Measurements from ENCODE around the gene HIVEP2.
"Not testable (repeated sequence)": the region's sequence is repeated elsewhere in the genome, so short reads cannot be mapped to it uniquely, and the experiment has no call there.

HIVEP2 gene, protein sequence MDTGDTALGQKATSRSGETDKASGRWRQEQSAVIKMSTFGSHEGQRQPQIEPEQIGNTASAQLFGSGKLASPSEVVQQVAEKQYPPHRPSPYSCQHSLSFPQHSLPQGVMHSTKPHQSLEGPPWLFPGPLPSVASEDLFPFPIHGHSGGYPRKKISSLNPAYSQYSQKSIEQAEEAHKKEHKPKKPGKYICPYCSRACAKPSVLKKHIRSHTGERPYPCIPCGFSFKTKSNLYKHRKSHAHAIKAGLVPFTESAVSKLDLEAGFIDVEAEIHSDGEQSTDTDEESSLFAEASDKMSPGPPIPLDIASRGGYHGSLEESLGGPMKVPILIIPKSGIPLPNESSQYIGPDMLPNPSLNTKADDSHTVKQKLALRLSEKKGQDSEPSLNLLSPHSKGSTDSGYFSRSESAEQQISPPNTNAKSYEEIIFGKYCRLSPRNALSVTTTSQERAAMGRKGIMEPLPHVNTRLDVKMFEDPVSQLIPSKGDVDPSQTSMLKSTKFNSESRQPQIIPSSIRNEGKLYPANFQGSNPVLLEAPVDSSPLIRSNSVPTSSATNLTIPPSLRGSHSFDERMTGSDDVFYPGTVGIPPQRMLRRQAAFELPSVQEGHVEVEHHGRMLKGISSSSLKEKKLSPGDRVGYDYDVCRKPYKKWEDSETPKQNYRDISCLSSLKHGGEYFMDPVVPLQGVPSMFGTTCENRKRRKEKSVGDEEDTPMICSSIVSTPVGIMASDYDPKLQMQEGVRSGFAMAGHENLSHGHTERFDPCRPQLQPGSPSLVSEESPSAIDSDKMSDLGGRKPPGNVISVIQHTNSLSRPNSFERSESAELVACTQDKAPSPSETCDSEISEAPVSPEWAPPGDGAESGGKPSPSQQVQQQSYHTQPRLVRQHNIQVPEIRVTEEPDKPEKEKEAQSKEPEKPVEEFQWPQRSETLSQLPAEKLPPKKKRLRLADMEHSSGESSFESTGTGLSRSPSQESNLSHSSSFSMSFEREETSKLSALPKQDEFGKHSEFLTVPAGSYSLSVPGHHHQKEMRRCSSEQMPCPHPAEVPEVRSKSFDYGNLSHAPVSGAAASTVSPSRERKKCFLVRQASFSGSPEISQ (N-terminal part only)

DNA sequence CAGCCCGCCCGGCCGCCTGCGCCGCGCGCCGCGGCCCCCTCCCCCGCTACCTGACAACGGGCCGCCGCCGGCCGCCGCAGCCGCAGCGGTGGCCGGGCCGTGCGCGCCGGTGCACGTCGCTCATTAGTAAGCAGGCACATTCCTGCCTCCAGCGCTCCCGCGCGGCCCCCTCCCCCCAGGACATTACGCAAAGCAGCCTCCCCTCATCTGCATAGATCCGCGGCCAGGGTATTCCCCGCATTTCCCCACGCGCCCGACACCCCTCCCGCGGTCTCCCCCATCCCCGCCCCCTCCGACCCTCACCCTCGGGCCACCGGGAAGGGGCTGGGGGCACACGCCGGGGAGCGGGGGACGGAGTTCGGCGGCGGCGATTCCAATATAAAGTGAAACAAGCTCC, at the start of gene HIVEP2:
HIVEP2 (minus strand) TSS at position 128 of the 397 bp plus-strand sequence. CDS start 170,438 bp downstream, outside the sequence.
- peak; percentile 80 for DNase-seq (ENCODE audit: low spot score)

DNA sequence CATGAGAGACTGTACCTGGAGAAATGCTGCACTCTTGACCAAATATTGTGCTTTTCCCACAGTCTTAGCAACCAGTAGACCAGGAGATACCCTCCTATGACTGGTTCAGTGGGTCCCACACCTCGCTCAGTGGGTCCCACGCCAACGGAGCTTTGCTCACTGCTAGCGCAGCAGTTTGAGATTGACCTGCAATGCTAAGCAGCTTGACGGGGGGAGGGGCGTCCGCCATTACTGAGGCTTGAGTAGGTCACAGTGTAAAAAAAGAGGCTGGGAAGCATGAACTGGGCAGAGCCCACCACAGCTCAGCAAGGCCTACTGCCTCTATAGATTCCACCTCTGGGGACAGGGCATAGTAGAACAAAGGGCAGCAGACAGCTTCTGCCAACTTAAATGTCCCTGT, 49.0 kb upstream of the HIVEP2 start:
- DNase-seq (ENCODE audit: low spot score) = no peak

DNA sequence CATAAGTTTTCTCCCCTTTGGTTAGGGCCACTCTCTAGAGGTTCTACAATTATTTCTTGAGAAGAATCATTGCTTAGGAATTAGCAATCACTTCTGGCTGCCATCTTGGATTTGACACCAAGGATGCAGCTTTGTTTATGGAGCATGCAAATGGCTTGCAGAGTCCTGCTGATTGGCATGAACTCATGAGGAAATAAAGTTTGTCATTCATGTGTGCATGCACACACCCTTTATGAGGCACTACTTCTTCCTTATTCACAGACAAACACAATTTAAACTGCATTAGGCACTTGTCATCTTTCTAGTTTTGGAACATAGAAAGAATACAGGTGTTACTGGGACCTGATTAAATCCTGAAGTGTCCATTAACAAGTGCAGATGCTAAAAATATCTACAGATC, 42.5 kb upstream of the HIVEP2 start:
- DNase-seq (ENCODE audit: low spot score) = no peak

DNA sequence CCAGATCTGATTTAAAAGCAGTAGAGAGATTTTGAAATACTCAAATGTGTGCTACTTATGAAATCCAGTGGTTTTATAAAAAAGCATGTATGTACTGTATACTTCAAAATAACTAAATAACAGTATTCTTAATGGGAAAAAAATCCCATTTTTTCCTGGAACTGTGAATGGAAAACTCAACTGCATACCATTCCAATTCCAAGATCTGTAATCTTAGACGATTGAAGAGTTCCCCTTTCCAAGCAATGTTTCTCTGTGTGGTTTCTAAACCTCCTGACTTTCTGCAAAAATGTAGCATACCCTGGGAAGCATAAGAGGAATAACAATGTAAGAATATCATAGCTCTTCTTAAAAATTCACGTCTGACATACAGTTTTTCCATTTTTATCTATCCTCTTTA, 40.3 kb upstream of the HIVEP2 start:
- no peak for DNase-seq (ENCODE audit: low spot score)

DNA sequence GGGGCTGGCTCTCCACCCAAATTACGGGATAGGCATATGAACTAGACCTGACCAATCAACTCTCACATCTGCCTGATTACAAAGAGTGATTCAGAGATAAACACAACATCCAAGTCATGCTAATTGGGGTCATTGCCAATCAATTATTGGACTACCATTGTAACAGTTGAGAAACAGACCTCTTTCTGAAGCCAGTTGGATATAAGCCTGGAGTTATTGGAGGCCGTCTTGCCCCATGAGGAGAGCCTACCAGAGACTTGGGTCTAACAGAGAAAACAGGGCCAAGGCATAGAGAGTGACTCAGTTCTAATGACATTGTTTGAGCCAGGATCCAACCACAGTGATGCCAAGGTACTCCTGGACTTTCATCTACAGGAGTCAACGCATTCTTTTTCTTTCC, 39.4 kb upstream of the HIVEP2 start:
- DNase-seq (ENCODE audit: low spot score) = no peak

DNA sequence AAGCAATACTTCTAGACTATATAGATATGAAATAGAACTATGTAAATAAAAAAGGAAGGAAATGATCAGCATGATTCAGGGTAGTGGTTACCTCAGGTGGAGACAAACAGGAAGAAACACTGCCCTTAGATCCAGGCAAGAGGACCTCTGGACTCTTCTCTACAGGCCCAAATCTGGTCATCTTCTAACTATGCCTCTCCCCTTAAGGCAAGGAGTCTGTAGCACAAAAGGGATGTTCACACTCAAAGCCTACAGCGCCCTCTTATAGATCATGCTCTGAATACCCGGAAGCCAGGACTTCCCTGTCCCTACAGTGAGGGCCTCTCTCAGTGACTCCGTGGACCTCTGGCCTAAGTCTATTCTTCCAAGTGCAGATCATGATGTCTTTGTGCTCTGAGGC, 30.4 kb upstream of the HIVEP2 start:
- no peak for DNase-seq (ENCODE audit: low spot score)

DNA sequence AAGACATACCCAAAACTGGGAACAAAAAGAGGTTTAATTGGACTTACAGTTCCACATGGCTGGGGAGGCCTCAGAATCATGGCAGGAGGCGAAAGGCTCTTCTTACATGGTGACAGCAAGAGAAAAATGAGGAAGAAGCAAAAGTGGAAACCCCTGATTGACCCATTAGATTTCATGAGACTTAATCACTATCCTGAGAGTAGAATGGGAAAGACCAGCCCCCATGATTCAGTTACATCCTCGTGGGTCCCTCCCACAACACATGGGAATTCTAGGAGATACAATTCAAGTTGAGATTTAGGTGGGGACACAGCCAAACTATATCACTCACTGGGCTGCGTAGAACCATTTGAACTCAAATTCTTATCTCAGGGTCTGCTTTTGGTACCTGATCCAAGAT, 26.0 kb upstream of the HIVEP2 start:
- not testable (repeated sequence) for DNase-seq (ENCODE audit: low spot score)

DNA sequence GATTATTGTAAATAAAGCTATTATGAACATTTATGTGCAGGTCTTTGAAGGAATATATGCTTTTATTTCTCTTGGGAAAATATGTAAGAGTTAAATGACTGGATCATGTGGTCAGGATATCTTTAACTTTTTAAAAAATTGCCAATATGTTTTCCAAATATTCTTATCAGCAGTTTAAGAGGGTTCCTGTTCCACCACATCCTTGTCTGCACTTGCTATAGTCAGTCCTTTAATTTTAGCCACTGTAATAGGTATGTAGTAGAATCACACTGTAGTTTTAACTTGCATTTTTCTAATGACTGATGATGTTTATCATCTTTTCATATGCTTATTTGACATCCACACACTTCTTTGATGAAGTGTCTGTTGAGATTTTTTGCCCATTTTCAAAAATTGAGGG, 23.6 kb upstream of the HIVEP2 start:
- DNase-seq (ENCODE audit: low spot score) = no peak

DNA sequence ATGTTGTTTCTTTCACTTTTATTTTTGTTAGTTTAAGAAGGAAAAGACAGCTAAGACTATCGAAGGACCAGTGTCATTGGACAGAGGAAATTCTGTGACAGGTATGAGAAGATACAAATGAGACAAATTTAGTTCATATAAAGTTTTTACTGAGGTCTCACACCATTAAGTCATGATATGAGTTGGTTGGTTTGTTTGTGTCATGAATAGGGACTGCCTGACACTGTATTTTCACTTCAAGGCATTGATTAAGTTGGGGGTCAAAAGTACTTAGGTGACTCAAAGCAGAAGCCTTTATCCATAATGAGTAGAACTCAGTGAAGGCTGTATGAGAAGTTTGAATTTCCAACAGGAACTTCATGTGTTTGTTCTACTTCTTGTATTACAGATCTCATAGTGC, 21.3 kb upstream of the HIVEP2 start:
- DNase-seq (ENCODE audit: low spot score) = no peak

DNA sequence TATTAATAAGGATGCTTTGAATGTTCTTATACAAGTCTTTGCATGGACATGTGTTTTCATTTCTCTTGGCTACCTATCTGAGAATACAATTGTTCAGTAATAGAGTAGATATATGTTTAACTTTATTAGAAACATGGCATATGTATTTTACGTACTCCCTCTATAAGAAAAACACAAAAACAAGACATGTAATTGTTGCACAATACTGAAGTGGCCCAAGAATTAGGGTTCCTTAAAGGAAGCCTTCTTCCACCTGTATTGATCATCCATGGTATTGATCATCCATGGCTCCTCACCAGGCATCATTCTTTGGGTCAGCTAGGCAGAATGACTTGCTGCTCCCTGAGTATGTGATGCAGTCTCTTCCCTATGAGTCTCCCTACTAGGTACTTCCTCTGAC, 20.2 kb upstream of the HIVEP2 start:
- no peak for DNase-seq (ENCODE audit: low spot score)

DNA sequence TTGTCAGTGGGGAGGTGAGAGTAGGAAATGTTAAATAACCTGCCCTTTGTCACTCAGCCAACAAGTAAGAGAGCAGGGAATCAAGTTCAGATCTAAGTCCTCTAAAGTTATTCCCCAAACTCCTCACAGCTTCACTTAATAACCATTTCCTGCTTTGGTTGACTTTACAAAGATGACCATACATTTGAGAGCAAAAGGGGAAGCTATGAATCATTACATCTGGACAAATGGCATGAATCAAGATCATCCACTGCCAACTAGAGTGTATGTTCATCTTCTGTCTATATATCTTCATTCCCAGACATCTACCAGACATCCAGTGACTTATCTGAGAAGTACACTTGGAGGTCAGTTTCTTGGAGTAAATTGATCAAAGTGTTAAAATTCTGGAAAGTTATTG, 15.1 kb upstream of the HIVEP2 start:
- no peak for DNase-seq (ENCODE audit: low spot score)

DNA sequence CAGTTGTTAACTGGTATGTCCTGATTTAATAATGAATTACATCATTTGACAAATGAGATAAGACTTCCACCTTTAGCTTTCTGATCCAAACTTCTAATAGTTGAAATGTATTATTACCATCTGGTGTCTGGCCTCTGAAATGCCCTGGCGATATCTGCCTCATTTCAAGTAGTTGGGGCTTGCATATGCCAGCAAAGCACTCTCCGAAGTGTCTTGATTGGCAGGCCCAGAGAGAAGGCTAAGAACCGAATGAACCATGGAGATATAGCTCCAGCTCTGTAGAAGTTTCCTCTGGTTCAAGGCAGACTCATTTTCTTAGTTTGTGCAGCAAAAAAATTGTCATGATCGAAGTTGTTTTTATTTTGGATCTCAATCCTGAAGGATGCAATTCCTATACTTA, 13.4 kb upstream of the HIVEP2 start:
- DNase-seq (ENCODE audit: low spot score) = no peak

DNA sequence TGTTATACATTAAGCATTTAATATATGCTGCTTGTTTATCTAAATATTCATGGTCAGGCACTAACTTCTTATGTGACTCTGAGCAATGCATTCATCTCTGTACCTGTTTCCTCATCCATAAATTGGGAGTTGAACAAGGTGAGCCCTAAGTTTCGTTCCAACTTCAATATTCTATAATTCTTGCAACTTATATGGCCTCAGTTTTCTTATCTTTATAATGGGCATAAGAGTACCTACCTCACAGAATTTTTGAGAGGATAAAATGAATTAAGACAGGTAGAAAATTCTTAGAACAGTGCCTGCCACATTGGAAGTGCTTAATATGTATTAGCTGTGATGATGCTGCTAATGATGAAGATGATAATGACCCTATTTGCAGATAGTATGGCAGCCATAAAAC, 11.8 kb upstream of the HIVEP2 start:
- no peak for DNase-seq (ENCODE audit: low spot score)

DNA sequence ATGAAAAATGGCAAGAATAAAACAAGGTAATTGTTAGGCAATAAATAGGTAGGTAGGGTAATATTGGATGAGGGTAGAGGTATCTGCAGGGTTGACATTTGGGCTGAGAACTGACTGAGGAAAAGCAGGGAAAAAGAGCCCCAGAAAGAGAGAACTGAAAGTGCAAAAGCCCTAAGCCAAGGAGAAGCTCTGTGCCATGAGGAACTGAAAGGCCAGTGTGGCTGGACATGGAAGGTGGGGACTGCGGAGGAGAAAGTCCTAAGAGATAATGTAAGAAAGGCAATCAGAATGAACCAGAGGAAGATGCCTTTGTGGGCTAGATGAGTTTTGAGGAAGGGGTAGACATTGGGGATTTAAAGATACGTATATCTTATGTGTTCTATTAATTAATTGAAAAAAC, 9.9 kb upstream of the HIVEP2 start:
- peak; percentile 64 for DNase-seq (ENCODE audit: low spot score)

DNA sequence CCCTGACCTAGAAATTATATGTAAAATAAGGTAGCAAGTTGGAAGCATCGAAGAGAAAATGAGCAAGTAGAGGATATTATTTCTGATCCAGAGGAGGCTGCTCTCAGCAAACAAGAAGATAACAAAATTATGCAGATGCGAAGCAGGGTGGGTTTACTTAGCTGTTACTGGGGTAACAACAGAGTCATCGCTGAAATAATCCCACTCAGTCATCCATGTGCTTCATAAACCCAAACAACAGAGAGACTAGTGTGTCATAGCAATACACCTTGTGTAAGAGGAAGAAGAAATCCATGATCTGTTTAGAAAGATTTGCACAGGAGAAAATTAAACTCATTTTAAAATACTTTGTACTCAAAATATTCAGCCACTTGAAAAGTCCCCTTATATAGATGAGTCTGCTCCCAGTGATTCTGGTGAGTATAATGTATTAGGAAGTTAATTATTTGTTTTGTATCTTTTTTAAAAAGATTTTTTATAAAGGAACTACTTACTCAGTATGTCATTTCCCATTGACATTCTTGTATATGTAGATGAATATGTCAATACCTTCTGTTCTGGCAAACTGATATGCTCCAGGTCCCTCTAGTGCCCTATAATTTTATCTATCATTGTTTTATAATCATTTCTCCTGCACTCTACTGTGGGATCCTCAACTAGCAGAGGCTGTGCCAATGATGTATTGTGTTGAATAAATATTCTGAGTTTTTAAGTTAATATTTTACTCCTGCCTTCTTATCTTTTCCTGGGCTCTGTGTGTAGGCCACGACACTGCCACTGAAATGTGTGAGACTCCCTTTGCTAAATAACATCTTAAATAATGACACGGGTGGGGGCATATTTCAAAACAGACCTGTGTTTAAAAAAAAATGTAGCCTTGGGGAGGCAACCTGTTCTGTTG, 8.6 kb upstream of the HIVEP2 start:
- no peak for DNase-seq (ENCODE audit: low spot score)

DNA sequence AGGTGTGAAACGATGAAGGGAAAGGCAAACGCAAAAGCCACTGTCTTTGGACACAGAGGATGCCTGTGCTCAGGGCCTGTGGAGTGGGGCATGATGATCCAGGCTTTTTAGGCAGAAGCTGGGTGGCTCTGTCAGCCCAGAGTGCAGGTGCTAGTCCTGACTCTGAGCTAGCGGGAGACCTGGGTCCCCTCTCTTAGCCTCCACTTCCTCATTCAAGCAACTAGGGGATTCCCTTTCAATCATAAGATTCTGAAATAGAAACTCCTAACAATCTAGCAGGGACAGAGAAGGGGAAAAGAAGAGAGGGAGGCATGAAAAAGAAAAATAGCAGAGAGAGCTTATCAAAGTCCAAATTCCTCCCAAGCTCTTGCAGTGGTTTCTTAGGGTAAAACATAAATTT, 7.6 kb upstream of the HIVEP2 start:
- DNase-seq (ENCODE audit: low spot score) = no peak

DNA sequence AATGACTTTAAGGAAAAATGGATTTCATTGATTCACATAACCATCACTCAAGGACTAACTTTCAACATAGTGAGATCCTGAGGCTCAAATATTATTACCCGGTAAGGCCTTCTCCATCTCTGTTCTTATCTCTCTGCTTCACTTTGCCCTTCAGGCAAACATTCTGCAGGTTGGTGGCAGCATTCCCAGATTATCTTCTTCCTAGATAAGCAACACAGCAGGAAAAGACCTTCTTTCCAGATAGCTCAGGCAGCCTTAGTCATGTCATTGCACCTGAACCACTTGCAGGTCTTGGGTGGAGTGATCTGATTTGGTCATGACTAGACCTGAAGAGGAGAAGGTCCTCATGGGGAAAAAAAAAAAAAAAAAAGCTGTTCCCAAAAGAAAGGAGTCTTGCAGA, 5.3 kb upstream of the HIVEP2 start:
- DNase-seq (ENCODE audit: low spot score) = no peak

DNA sequence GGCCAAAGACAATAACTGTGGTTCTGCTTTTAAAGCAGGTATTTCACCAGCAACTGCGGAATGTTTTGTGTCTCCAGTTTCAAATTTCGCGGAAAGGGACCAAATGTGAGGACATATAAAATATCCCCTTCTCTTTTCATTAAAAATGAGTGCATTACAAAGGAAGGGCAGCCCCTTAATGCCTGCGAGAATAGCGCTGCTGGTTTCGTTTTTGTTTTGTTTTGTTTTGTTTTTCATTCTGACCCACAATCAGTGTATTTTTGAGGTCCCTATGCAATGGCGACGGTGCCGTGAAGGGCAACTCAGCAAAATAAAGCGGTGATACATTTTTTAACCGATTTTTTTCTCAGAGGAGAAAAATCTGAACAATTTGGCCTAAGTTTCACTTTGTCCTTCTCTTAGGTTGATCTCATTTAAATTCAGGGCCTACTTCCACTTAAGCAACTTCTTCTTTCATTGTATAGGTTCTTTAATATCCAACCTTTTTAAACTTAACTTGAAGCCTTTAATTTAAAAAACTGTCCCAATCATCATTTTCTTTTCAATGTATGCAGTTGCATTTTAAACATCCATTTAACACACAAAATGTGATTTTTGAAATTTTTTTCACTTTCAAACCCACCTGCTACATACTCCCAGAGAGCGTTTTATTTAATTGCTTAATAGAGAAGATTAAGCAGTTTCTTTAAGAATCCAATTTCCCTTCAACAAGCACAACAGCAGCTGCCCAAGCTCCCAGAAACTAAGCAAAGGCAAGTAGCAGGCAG, 2.9 kb upstream of the HIVEP2 start:
- peak; percentile 26 for DNase-seq (ENCODE audit: low spot score)

DNA sequence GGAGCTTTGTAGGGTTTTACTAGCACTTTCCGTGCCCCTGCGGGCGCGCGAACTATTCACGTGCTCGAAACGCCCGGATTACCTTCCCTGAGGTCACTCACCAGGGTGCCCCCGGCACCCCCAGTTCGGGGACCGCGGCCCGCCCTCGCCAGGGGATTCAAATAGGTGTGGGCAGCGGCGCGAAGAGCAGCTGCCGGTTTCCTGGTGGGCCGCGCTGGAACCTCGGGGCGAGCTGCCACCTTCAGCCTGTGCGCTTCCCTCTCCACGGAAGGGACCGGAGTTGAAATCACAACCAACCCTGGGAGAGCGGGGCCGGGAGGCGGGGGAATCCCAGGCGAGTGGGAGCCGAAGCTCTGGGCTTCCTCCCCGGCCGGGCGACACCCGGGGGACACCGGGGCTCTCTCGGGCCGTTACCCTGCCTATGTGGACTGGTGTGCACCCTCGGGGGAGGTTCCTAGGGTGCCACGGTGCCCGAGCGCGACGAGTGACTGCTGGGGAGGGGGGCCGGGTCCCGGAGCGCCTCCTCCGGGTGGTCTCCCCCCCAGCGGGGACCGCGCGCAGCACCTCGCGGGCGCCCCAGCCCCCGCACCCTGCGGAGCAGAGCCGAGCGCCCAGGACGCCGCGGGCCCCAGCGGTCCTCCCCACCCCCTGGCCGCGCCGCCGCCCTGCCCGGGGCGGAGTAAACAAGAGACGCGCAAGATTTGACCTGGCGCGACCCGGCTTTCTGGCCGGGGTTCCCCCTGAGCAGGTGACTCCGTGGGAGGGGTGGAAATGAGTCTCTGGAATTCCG, 2.1 kb upstream of the HIVEP2 start:
- peak; percentile 53 for DNase-seq (ENCODE audit: low spot score)
